HCT116 (cell line): ENCODE data around the gene TIPARP. TPM values are rescaled to one million over a fixed set of nuclear protein-coding genes. Genes with fewer than 3 reads are reported as not detected.

Experiments
- ATAC-seq: fragments of 200-7000 bp; cut with Tn5 transposase; 2 replicates; pipeline ENCODE4 v1.9.1; 2020; ENCODE audit warnings: mild to moderate bottlenecking, moderate library complexity
- BruUV-seq: library from RNA; stranded (reverse); fragments of 400-500 nt; replicated peaks from 2 replicates; lab custom pipeline; 2021; lab: Mats Ljungman, UMichigan
- CTCF ChIA-PET: fragments of 300-600 bp; sonication (Branson Sonifier 250); formaldehyde crosslinking; loops from one replicate; lab custom pipeline; 2021; ENCODE audit warnings: antibody characterized with exemption; lab: Charles Lee
- POLR2A ChIA-PET: fragments of 300-600, 350-600 bp; sonication (Branson Sonifier 250); formaldehyde crosslinking; loops from one replicate; lab custom pipeline; 2021; ENCODE audit warnings: antibody characterized with exemption; lab: Charles Lee
- RAD21 ChIA-PET, 2 experiments: fragments of 300-600 bp; sonication (Branson Sonifier 250); formaldehyde crosslinking; loops; one replicate each; lab custom pipeline; 2023; ENCODE audit warnings: low total read pairs in 2 of 2; ENCODE audit not compliant: uncharacterized antibody in 2 of 2, unreplicated experiment in 2 of 2, low non-redundant PET in 1 of 2; lab: Charles Lee
- DNase-seq: peaks from one replicate; pipeline ENCODE4 v3.0.0-alpha.2; 2010; ENCODE audit warnings: low read depth, low spot score
- H2AFZ ChIP-seq: fragments of 200-600 bp; shearing (Covaris generic), sonication (generic); 2 replicates; pipeline ENCODE4 v1.6.1; 2017; ENCODE audit warnings: low read depth, mixed run types, mixed read lengths, antibody characterized with exemption, low read length; ENCODE audit not compliant: poor library complexity, severe bottlenecking
- H3K27ac ChIP-seq: 2 replicates; pipeline ENCODE4 v1.5.1; 2012; ENCODE audit warnings: low read depth, low read length
- H3K27me3 ChIP-seq: fragments of 200-600 bp; sonication (generic); 2 replicates; pipeline ENCODE4 v1.6.1; 2016; ENCODE audit warnings: mixed run types, low read length, mixed read lengths; ENCODE audit not compliant: insufficient read depth
- H3K36me3 ChIP-seq, 2 experiments: fragments of 200-500 bp in 1 of 2; fragments of 200-600 bp in 1 of 2; sonication (Bioruptor generic) in 1 of 2; sonication (generic) in 1 of 2; 2 replicates each; pipeline versions ENCODE4 v1.5.1 to v1.6.1; 2014 to 2016; ENCODE audit warnings: low read length in 2 of 2, inconsistent platforms in 1 of 2, mixed read lengths in 1 of 2, mixed run types in 1 of 2; ENCODE audit not compliant: insufficient read depth in 2 of 2, control insufficient read depth in 1 of 2
- H3K4me1 ChIP-seq, 2 experiments: fragments of 200-600 bp in 1 of 2; sonication (generic) in 1 of 2; 2 replicates each; pipeline versions ENCODE4 v1.5.1 to v1.6.1; 2012 to 2017; ENCODE audit warnings: low read length in 2 of 2, inconsistent platforms in 1 of 2, mild to moderate bottlenecking in 1 of 2, mixed read lengths in 1 of 2, mixed run types in 1 of 2, moderate library complexity in 1 of 2; ENCODE audit not compliant: insufficient read depth in 2 of 2, control insufficient read depth in 1 of 2
- H3K4me2 ChIP-seq: fragments of 200-600 bp; sonication (generic); 2 replicates; pipeline ENCODE4 v1.6.1; 2017; ENCODE audit warnings: mixed run types, low read length, mixed read lengths
- H3K4me3 ChIP-seq, 2 experiments: fragments of 200-600 bp in 1 of 2; sonication (generic) in 1 of 2; replicated peaks in 1 of 2; 2 replicates each; pipeline ENCODE4 v1.5.1; 2011 to 2016; ENCODE audit warnings: low read length in 2 of 2, control low read depth in 1 of 2, low read depth in 1 of 2, mild to moderate bottlenecking in 1 of 2, mixed read lengths in 1 of 2, mixed run types in 1 of 2
- H3K79me2 ChIP-seq: fragments of 200-600 bp; sonication (generic); 2 replicates; pipeline ENCODE4 v1.6.1; 2017; ENCODE audit warnings: mild to moderate bottlenecking, mixed run types, low read length, moderate library complexity, mixed read lengths; ENCODE audit not compliant: insufficient read depth
- H3K9ac ChIP-seq: fragments of 200-600 bp; sonication (generic); 2 replicates; pipeline ENCODE4 v1.6.1; 2016; ENCODE audit warnings: low read length, mixed read lengths
- H3K9me2 ChIP-seq: fragments of 200-600 bp; sonication (generic), shearing (Covaris generic); 2 replicates; pipeline ENCODE4 v1.6.1; 2017; ENCODE audit warnings: mixed run types, mild to moderate bottlenecking, moderate library complexity; ENCODE audit not compliant: insufficient read depth
- H3K9me3 ChIP-seq, 2 experiments: fragments of 200-500 bp in 1 of 2; fragments of 200-600 bp in 1 of 2; sonication (Bioruptor generic) in 1 of 2; sonication (generic) in 1 of 2; 2 replicates each; pipeline ENCODE4 v1.6.1; 2014 to 2017; ENCODE audit warnings: low read length in 2 of 2, mixed read lengths in 2 of 2, inconsistent platforms in 1 of 2, low read depth in 1 of 2, mild to moderate bottlenecking in 1 of 2, mixed run types in 1 of 2, moderate library complexity in 1 of 2; ENCODE audit not compliant: control insufficient read depth in 1 of 2, insufficient read depth in 1 of 2
- H4K20me1 ChIP-seq: fragments of 200-600 bp; sonication (generic), shearing (Covaris generic); 2 replicates; pipeline ENCODE4 v1.6.1; 2017; ENCODE audit warnings: mixed run types, mild to moderate bottlenecking, moderate library complexity; ENCODE audit not compliant: insufficient read depth
- CBX3 ChIP-seq: IDR thresholded peaks from 2 replicates; pipeline ENCODE4 v1.6.1; 2012; ENCODE audit warnings: low read depth
- EGR1 ChIP-seq: IDR thresholded peaks from 2 replicates; pipeline ENCODE4 v1.6.1; 2012; ENCODE audit warnings: low read depth
- ELF1 ChIP-seq: IDR thresholded peaks from 2 replicates; pipeline ENCODE4 v1.6.1; 2012; ENCODE audit warnings: low read depth, borderline replicate concordance
- EZH2 ChIP-seq: fragments of 200-600 bp; sonication (generic); IDR thresholded peaks from 2 replicates; pipeline ENCODE4 v1.6.1; 2017; ENCODE audit warnings: antibody characterized with exemption, mixed run types
- EZH2phosphoT487 ChIP-seq: fragments of 200-600 bp; IDR thresholded peaks from 2 replicates; pipeline ENCODE4 v1.6.1; 2018; ENCODE audit warnings: antibody characterized with exemption, borderline replicate concordance
- FOSL1 ChIP-seq: IDR thresholded peaks from 2 replicates; pipeline ENCODE4 v1.6.1; 2012; ENCODE audit warnings: low read depth
- JUND ChIP-seq: IDR thresholded peaks from 2 replicates; pipeline ENCODE4 v1.6.1; 2012
- RAD21 ChIP-seq: IDR thresholded peaks from 2 replicates; pipeline ENCODE4 v1.6.1; 2012; ENCODE audit warnings: low read depth, mild to moderate bottlenecking
- SIN3A ChIP-seq: IDR thresholded peaks from 2 replicates; pipeline ENCODE4 v1.6.1; 2012; ENCODE audit warnings: low read depth
- SRF ChIP-seq: IDR thresholded peaks from 2 replicates; pipeline ENCODE4 v1.6.1; 2012; ENCODE audit warnings: low read depth
- TCF7L2 ChIP-seq: IDR thresholded peaks from 2 replicates; pipeline ENCODE4 v1.7.0; 2011; ENCODE audit warnings: borderline replicate concordance, inconsistent platforms; ENCODE audit not compliant: insufficient read depth, insufficient read length; ENCODE audit errors: extremely low read depth
- intact Hi-C: fragments of 100-400 bp; cut with micrococcal nuclease; formaldehyde crosslinking; loops from 2 replicates; pipeline ENCODE4 v1.10.0; 2022
- total RNA-seq: library from RNA; stranded (reverse); gene quantifications from one replicate; pipeline ENCODE4 v1.2.1, GENCODE V29; 2021; ENCODE audit not compliant: unreplicated experiment
- TF ChIP-seq, protein P1 (sequence below), 3 experiments: fragments of 200-600 bp in 1 of 3; sonication (generic) in 1 of 3; IDR thresholded peaks in 2 of 3; conservative IDR thresholded peaks in 1 of 3; 2 replicates each; pipeline ENCODE4 v1.5.1; 2012 to 2017; ENCODE audit warnings: low read depth in 2 of 3, low read length in 2 of 3, antibody characterized with exemption in 1 of 3, borderline replicate concordance in 1 of 3, control low read depth in 1 of 3, mild to moderate bottlenecking in 1 of 3, mixed read lengths in 1 of 3, mixed run types in 1 of 3, moderate library complexity in 1 of 3; ENCODE audit not compliant: insufficient read depth in 1 of 3
- TF ChIP-seq, protein P2 (sequence below): IDR thresholded peaks from 2 replicates; pipeline ENCODE4 v1.6.1; 2011; ENCODE audit warnings: mild to moderate bottlenecking, low read length, moderate library complexity; ENCODE audit not compliant: insufficient replicate concordance; ENCODE audit errors: extremely low read depth
- TF ChIP-seq, protein P3 (sequence below): IDR thresholded peaks from 2 replicates; pipeline ENCODE4 v1.6.1; 2012

Gene TIPARP
- total RNA-seq, 1 experiment from 2014 or later: 51.3 TPM

DNA sequence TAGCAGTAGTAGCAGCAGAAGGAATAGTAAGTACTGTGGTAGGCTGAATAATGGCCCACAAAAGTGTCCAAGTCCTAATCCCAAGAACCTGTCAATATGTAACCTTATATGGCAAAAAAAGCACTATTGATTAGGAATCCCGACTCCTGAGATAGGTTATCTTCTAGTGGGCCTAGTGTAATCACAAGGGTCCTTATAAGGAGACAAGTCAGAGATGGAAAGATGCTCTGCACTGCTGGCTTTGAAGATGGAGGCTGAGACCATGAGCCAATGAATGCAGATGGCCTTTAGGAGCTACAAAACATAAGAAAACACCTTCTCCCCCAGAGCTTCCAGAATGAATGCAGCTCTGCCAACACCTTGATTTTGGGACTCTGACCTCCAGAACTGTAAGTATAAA lies 36.0 kb downstream of the TIPARP start:
- H2AFZ ChIP-seq: no peak overlapping the region
- H3K36me3 ChIP-seq: peaks cover 18 to 24% of the 10 kb centered on the region in 2 experiments
- H3K27me3 ChIP-seq: no peaks in the 10 kb centered on the region
- no peak for DNase-seq
- no peak overlapping the region for H3K9ac ChIP-seq
- no peak overlapping the region for H3K4me3 ChIP-seq
- POLR2A ChIA-PET: no interaction called here
- CTCF ChIA-PET: no interaction called here
- no peaks in the 10 kb centered on the region for H4K20me1 ChIP-seq
- no peak for ATAC-seq
- intact Hi-C loops: no loop called here
- peaks cover 14% of the 10 kb centered on the region for H3K79me2 ChIP-seq
- RAD21 ChIA-PET: no interaction called here
- H3K27ac ChIP-seq: no peak overlapping the region
- TF ChIP-seq SIN3A: no peak
- no peak for TF ChIP-seq RAD21
- no peak for TF ChIP-seq JUND
- no peak for TF ChIP-seq EZH2phosphoT487
- TF ChIP-seq TCF7L2: no peak
- TF ChIP-seq, protein P1, sequence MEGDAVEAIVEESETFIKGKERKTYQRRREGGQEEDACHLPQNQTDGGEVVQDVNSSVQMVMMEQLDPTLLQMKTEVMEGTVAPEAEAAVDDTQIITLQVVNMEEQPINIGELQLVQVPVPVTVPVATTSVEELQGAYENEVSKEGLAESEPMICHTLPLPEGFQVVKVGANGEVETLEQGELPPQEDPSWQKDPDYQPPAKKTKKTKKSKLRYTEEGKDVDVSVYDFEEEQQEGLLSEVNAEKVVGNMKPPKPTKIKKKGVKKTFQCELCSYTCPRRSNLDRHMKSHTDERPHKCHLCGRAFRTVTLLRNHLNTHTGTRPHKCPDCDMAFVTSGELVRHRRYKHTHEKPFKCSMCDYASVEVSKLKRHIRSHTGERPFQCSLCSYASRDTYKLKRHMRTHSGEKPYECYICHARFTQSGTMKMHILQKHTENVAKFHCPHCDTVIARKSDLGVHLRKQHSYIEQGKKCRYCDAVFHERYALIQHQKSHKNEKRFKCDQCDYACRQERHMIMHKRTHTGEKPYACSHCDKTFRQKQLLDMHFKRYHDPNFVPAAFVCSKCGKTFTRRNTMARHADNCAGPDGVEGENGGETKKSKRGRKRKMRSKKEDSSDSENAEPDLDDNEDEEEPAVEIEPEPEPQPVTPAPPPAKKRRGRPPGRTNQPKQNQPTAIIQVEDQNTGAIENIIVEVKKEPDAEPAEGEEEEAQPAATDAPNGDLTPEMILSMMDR (IDR thresholded peaks at IDR 0.05 in 2 of 3, conservative IDR thresholded peaks at IDR 0.05 in 1 of 3; ENCODE audit: borderline replicate concordance in 1 of 3, insufficient read depth in 1 of 3, low read depth in 2 of 3, low read length in 2 of 3): no peak
- TF ChIP-seq, protein P2, sequence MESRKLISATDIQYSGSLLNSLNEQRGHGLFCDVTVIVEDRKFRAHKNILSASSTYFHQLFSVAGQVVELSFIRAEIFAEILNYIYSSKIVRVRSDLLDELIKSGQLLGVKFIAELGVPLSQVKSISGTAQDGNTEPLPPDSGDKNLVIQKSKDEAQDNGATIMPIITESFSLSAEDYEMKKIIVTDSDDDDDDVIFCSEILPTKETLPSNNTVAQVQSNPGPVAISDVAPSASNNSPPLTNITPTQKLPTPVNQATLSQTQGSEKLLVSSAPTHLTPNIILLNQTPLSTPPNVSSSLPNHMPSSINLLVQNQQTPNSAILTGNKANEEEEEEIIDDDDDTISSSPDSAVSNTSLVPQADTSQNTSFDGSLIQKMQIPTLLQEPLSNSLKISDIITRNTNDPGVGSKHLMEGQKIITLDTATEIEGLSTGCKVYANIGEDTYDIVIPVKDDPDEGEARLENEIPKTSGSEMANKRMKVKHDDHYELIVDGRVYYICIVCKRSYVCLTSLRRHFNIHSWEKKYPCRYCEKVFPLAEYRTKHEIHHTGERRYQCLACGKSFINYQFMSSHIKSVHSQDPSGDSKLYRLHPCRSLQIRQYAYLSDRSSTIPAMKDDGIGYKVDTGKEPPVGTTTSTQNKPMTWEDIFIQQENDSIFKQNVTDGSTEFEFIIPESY: no peak
- no peak for TF ChIP-seq FOSL1
- no peak for TF ChIP-seq SRF
- no peak for TF ChIP-seq CBX3
- no peak for TF ChIP-seq ELF1
- TF ChIP-seq, protein P3, sequence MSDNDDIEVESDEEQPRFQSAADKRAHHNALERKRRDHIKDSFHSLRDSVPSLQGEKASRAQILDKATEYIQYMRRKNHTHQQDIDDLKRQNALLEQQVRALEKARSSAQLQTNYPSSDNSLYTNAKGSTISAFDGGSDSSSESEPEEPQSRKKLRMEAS: no peak
- no peak for TF ChIP-seq EGR1
- no peak for TF ChIP-seq EZH2
- peaks cover 0 to 5% of the 10 kb centered on the region in 2 experiments; a peak in 1 of 4 replicates for H3K4me1 ChIP-seq
- no peaks in the 10 kb centered on the region for H3K9me3 ChIP-seq
- no TSS peak for BruUV-seq
- no peak overlapping the region for H3K4me2 ChIP-seq
- no peaks in the 10 kb centered on the region for H3K9me2 ChIP-seq
